ENCODE measurements around the gene CDH1. TPM values are rescaled to one million over a fixed set of nuclear protein-coding genes. Genes with fewer than 3 reads are reported as not detected.

Gene CDH1
- total RNA-seq, 1 experiment from 2014 or later, result 65.8 TPM

DNA sequence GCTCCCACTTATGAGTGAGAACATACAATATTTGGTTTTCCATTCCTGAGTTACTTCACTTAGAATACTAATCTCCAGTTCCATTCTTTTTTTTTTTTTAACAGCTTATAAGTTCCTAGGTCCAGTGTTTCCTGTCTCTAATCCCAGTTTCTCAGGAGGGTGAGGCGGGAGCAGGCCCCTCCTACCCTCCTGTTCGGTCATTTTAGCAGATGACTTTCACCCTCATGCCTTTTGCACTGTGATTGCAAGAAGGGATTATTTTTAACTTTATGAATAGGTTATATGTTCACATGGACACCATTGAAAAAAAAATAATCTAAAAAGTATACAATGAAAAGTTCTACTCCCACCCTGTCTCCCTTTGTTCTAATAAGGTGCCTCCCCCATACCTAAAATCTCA, 47.6 kb downstream of the CDH1 start:
- in situ Hi-C loops (cut with HindIII; ENCODE audit: low pct_unique_long_range_greater_than_20kb, low sequenced_read_pairs), result no loop called here
- Histone ChIP-seq H3K36me3 (ENCODE audit: control insufficient read depth, insufficient read depth, low read length) (no peaks in the 10 kb centered on the region), H3K9me3 (ENCODE audit: control insufficient read depth, insufficient read depth, low read depth, low read length) (no peaks in the 10 kb centered on the region), H3K27me3 (ENCODE audit: control insufficient read depth, insufficient read depth, low read length) (no peaks in the 10 kb centered on the region), H3K27ac (ENCODE audit: low read length) (no peak overlapping the region), H3K4me1 (ENCODE audit: control insufficient read depth, insufficient read depth, low read length) (no peaks in the 10 kb centered on the region), H3K4me3 (ENCODE audit: low read depth in 2 of 2, low read length in 2 of 2) (no peak overlapping the region)
- TF ChIP-seq TCF7L2 (IDR thresholded peaks at IDR 0.05; ENCODE audit: low read depth, low read length), result no peak
- TF ChIP-seq SIN3A (IDR thresholded peaks at IDR 0.05; ENCODE audit: borderline replicate concordance, insufficient read depth, low read depth, low read length), result no peak
- no peak for TF ChIP-seq CTCF (IDR thresholded peaks at IDR 0.05)
- TF ChIP-seq, protein P1, sequence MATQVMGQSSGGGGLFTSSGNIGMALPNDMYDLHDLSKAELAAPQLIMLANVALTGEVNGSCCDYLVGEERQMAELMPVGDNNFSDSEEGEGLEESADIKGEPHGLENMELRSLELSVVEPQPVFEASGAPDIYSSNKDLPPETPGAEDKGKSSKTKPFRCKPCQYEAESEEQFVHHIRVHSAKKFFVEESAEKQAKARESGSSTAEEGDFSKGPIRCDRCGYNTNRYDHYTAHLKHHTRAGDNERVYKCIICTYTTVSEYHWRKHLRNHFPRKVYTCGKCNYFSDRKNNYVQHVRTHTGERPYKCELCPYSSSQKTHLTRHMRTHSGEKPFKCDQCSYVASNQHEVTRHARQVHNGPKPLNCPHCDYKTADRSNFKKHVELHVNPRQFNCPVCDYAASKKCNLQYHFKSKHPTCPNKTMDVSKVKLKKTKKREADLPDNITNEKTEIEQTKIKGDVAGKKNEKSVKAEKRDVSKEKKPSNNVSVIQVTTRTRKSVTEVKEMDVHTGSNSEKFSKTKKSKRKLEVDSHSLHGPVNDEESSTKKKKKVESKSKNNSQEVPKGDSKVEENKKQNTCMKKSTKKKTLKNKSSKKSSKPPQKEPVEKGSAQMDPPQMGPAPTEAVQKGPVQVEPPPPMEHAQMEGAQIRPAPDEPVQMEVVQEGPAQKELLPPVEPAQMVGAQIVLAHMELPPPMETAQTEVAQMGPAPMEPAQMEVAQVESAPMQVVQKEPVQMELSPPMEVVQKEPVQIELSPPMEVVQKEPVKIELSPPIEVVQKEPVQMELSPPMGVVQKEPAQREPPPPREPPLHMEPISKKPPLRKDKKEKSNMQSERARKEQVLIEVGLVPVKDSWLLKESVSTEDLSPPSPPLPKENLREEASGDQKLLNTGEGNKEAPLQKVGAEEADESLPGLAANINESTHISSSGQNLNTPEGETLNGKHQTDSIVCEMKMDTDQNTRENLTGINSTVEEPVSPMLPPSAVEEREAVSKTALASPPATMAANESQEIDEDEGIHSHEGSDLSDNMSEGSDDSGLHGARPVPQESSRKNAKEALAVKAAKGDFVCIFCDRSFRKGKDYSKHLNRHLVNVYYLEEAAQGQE (IDR thresholded peaks at IDR 0.05; ENCODE audit: insufficient read depth in 1 of 2, low read depth in 2 of 2, low read length in 1 of 2), result no peak
- TF ChIP-seq POLR2AphosphoS5 (IDR thresholded peaks at IDR 0.05; ENCODE audit: low read depth, low read length), result no peak
- DNase-seq (ENCODE audit: low read depth, low spot score), result no peak
- CTCF ChIA-PET, result no interaction called here
- POLR2A ChIA-PET, result no interaction called here
- intact Hi-C loops (cut with micrococcal nuclease; ENCODE audit: unreplicated experiment), result no loop called here
- no TSS peak for BruUV-seq (replicated peaks)
- no peak for ATAC-seq

DNA sequence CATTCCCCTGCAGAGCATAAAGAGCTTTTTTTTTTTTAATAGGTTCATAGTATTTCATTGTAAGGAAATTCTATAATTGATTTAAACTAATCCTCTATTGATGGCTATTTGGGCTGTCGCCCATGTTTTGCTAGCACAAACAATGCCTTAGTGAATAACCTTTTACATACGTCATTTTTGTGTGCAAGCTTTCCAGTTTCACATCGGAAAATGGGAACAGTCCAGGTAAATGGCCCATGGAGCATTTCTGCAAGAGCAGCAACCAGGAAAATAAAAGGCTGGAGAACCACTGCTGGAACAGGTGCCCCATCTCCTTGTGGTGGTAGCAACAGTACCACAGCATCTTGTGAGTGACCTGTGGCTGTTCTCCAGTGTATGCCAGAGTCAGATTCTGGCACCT, 48.6 kb downstream of the CDH1 start:
- ChIA-PET CTCF (no interaction called here), POLR2A (no interaction called here)
- ATAC-seq, result no peak
- no peak overlapping the region for H3K27ac ChIP-seq (ENCODE audit: low read length)
- H3K4me1 ChIP-seq (ENCODE audit: control insufficient read depth, insufficient read depth, low read length), result peaks cover 8% of the 10 kb centered on the region; the same call in 1 of the 2 replicates
- no peak for TF ChIP-seq SIN3A (IDR thresholded peaks at IDR 0.05; ENCODE audit: borderline replicate concordance, insufficient read depth, low read depth, low read length)
- no peak for TF ChIP-seq CTCF (IDR thresholded peaks at IDR 0.05)
- TF ChIP-seq, protein P1 (IDR thresholded peaks at IDR 0.05; ENCODE audit: insufficient read depth in 1 of 2, low read depth in 2 of 2, low read length in 1 of 2), result no peak
- TF ChIP-seq POLR2AphosphoS5 (IDR thresholded peaks at IDR 0.05; ENCODE audit: low read depth, low read length), result no peak
- TF ChIP-seq TCF7L2 (IDR thresholded peaks at IDR 0.05; ENCODE audit: low read depth, low read length), result no peak
- in situ Hi-C loops (cut with HindIII; ENCODE audit: low pct_unique_long_range_greater_than_20kb, low sequenced_read_pairs) (no loop called here), intact Hi-C loops (cut with micrococcal nuclease; ENCODE audit: unreplicated experiment) (no loop called here)
- no peak overlapping the region for H3K4me3 ChIP-seq (ENCODE audit: low read depth in 2 of 2, low read length in 2 of 2)
- BruUV-seq (replicated peaks), result no TSS peak
- DNase-seq (ENCODE audit: low read depth, low spot score), result no peak
- no peaks in the 10 kb centered on the region for H3K27me3 ChIP-seq (ENCODE audit: control insufficient read depth, insufficient read depth, low read length)
- H3K9me3 ChIP-seq (ENCODE audit: control insufficient read depth, insufficient read depth, low read depth, low read length), result no peaks in the 10 kb centered on the region
- H3K36me3 ChIP-seq (ENCODE audit: control insufficient read depth, insufficient read depth, low read length), result no peaks in the 10 kb centered on the region

Measured in Panc1 (cell line).